Stimulated activated CD4-positive, alpha-beta T cell treated with anti-CD3 and anti-CD28 coated beads, Interleukin-1b, Interleukin-23, amount 100 ng/mL, for 4 hours (primary cell): ENCODE measurements around the gene MAEA.

Source experiments
- DNase-seq, 2 donors: peaks; one replicate each; pipeline ENCODE4 v3.0.0-alpha.2; 2020; ENCODE audit warnings: low read depth in 2 of 2

The MAEA gene

DNA sequence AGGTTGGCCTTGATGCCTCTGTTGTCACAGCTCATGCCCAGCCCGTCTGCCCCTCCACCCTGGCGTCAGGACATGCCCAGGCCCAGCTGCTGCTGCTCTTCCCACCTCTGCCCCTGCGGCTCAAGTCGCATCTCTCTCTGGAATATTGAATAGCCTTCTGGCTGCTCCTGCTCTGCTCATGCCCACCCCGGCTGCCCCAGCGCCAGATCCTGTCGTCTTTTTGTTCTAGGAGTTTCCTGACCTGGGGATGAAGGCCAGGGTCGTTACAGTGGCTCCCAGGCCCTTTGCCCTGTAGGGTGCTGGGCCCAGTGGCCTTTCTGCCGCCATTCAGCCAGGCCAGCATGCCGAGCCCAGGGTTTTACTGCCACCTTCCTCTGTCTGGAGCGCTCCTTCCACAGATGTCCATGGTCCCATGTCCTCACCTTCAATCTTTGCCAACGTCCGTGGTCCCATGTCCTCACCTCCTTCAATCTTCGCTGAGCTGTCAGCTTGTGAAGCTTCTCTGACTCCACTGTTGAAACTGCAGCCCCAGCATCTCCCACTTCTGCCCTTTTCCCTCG lies 9.7 kb downstream of the MAEA start:
- DNase-seq, result no peak

DNA sequence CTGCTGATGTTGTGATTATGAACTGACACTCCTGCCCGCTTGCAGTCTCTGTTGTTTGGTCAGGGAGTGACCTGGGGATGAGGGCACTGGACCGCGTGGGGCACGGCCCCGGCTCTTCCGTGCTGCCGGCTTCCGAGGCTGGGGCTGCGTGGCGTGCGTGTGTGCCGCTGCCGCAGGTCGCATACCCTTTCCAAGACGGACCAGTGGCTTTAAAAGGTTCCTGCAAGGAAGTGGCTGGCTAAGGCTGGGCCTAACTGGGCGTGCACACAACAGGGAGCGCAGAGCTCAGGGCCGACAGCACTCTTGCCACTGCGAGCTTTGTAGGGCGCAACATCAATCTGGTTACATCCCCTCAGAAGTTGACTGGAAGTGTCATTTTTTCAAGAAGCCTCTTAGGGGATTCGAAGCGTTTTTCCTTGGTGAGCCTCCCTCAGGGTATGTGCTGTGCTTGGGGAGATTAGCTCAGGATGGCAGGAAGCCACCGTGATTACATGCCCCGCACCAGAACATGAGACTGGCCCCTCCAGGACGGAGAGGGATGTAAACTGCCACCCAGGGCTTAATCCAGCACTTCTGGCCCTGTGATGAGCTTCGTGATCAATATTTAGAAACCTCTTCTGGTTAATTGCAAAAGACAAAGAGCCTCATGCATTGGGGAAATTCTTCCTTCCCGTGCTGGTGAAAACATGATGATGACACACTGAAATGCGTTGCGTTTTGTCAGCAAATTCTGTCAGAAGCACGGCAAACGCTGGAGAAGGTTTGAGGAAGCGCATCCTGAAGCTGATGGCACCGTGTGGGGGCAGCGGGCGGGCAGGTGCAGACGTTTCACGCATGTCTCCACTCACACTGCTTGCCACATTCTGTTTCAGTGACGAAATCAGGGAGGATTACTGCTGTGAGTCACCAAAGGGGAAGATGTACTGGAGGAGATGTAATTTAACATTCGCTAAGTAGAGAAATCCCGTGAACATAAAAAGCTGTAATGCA lies 11.1 kb downstream of the MAEA start:
- no peak for DNase-seq

DNA sequence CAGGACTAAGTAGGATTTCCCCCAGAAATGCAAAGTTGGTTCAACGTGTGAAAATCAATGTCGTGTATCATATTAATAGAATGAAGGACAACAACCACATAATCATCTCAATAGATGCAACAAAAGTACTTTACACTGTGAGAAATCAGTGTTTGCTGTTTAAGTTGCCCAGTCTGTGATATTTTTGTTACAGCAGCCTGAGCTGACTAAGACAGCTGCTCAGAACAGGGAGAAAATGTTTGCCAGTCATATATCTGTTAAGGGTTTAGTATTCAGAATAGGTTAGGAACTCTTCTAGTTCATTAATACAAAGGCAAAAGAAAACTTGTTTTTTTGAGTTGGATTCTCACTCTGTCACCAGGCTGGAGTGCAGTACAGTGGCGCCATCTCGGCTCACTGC lies 12.5 kb downstream of the MAEA start:
- DNase-seq, result no peak

DNA sequence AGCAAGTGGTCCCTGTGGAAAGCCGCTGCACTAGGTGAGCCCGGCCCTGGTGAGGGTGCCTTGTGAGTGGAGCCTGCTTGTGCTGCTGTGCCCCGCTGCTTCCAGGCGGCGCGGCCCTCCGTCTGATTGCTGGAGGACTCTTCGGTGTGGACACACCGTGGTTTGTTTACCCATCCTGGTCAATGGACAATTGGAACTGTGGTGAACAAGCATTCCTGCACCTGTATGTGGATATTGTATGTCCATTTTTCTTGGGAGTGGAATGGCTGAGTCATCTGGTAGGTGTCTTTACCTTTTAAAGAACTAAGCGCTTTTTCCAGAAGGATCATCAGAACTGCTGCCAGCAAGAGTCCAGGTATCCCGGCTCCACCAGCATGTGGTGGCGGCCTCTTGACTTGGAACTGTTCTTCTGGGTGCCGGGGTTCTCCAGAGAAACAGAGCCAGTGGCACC lies 15.6 kb downstream of the MAEA start:
- DNase-seq, result no peak

DNA sequence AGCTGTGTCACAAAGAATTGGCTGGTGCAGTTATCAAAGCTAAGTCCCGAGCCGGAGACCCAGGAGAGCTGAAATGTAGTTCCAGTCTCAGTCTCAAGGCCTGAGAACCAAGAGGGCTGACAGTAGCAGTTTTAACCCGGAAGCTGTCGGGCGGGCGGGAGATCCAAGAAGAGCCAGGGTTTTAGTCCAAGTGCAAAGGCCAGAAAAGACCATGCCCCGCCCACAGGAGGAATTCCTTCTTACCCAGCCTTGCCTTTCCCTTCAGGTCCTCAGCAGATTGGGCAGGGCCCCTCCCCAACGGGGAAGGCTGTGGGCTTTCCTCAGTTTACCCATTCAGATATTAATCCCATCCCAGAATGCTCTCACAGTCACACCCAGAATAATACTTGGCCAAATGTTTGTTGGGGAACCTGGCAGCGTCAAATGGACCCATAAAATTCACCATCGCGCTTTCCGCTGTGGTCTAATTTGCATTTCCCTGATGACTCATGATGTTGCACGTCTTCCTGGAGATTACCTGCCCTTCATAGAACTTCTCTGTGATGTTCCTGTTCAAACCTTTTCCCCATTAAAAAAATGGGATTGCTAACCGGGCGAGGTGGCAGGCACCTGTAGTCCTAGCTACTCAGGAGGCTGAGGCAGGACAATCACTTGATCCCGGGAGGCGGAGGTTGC lies 16.2 kb downstream of the MAEA start:
- DNase-seq, result no peak

DNA sequence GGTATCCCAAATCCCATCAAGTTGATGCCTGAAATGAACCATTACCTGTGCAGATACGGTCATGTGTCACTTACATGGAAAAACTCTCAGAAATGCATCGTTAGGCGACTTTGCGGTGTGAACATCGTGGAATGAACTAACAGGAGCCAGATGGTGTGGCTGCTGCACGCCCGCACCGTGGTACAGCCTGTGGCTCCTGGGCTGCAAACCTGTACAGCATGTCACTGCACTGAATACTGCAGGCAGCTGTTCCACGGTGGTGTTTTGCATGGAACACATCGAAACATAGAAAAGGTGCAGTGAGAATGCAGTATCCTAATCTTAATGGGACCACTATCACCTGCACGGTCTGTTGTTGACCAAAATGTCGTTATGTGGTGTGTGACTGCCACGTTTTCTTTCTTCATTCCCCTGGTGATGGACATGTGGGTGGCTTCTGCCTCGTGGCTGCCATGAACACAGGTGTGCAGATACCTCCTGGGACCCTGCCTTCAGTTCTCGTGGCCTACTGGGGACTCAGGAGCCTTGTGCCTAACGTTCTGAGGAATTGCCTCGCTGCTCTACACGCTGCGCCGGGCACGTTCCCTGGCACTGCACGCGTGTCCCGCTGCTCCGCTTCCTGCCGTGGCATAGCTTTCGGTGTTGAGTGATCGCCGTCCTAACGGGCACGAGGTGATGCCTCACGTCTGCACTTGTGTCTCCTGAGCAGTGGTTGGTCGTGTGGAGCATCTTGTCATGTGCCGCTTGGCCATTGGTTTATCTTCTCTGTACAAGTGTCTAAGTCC lies 18.5 kb downstream of the MAEA start:
- DNase-seq, result no peak

DNA sequence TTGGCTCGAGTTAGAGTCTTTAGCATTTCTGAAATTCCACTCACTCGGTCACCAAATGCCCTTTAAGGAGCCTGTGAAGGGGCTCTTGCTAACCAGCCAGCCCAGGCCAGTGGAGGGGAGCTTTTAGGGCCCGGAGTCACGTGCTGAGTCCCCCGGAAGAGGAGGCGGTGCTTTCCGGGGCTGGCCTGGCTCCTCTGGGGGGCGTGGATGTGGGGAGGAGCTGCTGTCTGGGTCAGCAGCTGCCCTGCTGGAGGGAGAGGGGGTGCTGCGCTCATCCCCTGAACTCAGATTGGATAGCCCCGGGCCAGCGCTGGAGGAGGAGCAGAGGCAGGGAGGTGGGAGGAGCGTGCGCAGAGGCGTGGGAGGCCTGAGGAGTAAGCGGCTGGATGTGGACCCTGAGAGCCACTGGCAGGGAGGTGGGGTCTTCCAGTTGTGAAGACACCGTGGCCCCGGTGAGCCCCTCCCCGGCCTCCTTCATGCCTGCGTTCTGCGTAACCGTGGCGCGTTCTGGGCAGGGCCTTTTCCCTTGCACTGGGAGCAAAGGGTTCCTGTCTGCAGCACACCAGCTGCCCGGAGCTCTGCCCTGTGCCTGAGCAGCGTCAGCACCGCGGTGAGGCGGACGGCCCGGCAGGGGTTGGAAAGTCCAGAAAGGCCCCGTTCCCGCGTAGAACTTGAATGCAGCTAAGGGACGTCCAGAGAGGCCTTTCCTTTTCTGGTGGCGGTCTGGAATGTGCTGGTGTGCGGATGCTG lies 19.7 kb downstream of the MAEA start:
- peak; percentile 17 to 37 for DNase-seq

DNA sequence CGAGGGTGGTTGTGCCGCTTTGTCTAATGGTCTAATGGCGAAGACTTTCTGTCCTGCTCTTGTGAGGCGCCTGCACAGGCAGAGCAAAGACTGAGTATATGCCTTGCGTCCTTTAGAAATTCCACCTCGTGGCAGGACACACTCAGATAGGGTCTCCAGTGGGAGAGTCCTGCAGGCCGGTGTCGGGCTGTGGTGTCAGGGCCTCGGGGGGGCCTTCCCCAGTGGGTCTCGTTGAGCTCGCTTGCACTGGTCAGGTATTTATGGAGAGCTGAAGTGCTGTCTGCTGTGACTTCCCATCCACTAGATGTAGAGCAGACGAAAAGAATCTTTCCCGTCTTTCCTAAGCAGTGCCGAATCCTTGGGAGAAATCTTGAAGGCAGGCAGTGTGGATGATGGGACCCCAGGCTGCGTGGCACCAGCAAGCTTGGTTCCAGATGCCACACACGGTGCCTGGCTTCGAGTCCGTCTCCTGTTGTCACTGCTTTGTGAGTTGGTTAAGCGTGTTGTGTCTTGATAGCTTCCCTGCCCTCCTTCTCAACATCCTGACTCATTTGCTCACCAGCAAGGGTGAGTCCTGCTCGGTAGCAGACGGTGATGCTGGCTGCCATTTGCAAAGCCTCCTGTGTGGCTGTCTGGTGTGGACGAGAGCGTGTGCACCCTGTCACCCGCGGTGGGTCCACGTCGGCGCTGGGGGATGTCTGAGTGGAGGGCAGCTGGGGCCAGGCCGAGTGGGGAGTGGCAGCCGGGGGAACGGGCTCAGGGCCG lies 20.5 kb downstream of the MAEA start:
- no peak for DNase-seq

DNA sequence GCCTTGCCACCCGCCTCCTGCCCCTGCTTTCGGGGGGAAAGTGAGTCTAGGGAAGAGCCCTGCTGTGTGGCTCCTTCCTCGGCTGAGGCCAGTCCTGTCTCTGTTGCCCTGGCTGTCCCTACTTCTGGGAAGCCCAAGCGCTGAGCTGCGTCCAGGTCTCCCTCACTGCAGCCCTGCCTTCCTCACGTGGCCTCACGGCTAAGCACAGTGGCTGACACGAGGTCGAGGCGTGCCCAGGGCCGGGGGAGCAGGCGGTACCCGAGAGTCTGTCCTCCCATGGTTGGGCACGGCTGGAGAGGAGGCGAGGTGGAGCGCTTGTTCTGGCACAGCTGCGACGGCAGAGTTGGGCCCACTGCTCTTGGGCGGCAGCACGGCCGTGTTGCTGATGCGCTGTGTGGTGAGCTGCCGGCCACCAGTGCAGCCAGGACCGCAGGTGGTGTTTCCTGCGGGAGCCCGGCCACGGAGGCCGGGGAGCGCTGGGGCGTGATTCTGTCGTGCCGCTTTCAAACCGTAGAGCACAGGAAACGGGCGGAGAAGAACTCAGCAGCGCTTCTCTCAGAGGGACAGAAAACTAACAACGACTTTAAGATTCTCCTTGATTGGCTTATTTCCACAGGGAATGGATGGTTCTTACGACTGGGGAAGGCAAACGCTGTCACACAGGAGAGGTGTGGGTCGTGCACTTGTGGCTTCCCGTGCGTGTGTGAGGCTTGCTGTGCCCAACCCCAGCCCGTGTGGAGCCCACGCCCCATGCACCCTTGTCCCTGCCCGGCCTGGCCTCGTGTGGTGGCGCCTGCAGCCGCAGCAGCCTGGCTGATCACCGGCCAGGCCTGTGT lies 21.3 kb downstream of the MAEA start:
- DNase-seq, result no peak

DNA sequence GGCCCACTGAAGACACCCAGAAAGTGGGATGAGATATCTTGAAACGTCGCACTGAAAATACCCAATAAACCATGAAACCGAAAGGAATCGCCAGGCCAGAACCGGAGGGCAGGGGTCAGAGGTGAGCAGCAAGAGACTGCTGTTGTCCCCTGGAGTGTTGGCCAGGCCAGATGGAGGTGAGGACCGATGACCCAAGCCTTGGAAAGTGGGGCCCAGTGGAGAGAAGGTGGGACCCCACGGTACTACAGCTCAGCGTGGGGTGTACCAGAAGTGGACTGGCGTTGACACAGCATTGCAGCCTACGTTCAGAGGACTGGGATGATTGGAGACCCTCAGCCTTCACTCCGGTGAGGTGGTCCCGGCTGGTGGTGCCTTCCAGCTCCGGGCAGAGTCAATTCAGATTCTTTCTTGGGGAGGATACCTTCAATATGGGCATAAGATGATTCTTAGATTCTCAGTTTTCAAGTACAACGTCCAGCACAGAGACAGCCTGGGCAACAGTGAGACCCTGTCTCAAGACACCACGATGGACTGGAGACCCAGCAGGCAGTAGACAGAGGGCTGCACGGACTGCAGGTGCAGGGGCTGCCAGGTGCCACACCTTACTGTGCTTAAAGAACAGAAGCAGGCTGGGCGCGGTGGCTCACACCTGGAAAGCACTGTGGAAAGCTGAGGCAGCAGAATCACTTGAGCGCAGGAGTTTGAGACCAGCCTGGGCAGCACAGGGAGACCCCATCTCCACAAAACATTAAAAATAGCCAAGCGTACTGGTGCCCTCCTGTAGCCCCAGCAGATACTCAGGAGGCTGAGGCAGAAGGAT lies 23.3 kb downstream of the MAEA start:
- no peak for DNase-seq

DNA sequence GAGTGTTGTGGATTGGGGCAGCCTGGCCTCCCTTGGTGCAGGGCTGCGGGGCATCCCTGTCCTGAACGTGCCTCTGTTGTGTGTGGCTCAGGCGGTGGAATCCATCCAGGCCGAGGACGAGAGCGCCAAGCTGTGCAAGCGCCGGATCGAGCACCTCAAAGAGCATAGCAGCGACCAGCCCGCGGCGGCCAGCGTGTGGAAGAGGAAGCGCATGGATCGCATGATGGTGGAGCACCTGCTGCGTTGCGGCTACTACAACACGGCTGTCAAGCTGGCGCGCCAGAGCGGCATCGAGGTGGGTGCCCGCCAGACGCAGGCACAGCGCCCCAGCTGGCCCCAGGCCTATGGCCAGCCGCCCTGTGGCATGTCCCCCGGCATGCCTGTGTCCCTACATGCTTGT lies 25.6 kb downstream of the MAEA start:
- no peak for DNase-seq

DNA sequence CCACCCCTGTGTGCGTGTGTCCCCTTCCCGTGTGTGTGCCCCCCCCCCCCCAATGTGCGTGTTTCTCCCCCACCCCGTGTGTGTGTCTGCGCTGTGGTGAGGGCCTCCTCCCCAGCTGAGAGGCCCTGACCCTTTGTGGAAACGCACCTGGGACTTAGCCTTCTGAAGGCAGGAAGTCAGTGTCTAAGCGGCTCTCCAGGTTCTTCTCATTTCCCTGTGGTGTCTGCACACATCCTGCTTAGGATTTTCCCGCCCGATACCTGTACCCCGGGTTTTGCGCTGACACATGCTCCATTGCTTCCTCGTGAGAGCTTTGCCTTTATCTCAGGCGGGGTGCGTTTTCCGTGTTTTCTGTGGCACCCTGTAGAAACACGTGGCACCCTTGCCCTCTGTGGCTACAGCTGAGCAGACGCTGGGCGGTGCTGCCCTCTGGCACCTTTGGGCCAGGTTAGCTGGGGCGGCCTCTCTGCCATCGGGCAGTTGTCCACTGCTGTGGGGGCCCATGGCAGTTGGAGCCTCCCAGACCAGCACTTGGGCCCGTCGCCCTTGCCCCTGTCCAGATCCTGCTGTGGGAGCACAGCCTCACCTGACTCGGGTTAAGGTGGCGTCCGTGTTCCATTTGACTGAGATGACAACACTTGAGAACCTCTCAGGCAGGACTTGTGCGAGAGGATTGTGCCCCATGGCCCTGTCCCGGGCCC lies 26.3 kb downstream of the MAEA start:
- no peak for DNase-seq

DNA sequence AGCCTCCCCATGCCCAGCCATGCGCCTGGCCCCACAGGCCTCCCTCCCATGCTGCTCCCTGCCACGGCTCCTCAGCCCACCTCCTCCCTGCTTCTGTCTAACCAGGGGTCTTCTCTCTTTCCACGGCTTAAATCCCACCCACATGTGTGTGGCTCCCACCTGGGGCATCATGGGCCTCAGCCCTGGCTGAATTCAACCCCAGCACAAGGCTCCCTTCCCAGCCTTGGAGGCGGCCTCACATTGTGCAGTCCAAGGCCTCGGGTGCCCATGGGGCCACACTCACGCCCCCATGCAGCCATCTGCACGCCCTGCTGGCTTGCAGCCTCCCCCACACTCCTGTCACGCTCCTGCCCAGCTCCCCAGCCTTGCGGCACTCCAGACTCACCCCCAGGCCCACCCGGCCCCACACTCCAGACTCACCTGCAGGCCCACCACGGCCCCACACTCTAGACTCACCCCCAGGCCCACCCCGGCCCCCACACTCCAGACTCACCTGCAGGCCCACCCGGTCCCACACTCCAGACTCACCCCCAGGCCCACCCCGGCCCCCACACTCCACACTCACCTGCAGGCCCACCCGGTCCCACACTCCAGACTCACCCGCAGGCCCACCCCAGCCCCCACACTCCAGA lies 27.0 kb downstream of the MAEA start:
- no peak for DNase-seq

DNA sequence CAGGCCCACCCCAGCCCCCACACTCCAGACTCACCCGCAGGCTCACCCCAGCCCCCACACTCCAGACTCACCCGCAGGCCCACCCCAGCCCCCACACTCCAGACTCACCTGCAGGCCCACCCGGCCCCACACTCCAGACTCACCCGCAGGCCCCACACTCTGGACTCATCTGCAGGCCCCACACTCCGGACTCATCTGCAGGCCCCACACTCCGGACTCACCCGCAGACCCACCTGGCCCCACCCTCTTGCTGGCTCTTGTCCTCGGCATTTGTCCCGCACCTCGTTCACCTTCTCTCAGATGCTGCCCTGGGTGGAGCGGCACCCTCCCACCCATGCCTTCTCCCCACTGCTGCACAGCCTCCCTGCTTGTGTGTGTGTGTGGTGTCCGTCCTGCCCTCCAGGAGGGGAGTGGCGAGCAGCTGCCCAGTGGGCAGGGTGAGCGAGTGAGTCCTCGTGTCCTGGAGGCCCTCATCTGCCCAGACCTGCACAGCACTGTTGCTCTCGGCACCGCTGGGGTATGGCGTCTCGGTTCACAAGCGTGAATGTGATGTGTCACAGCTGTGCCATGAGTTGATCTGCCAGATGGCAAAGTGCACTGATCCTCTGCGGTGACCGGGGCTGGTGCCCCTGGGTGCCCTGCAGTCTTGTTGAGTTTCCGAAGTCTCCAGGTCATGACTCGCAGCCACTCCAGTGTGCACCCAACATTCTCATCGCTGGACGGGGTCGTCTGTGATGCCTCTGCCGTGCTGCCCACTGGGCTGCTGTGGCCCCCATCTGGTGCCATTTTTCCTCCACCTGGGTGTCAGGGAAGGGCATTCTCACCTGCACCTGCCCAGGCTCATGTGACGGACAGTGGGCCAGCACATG lies 27.7 kb downstream of the MAEA start:
- DNase-seq, result no peak

DNA sequence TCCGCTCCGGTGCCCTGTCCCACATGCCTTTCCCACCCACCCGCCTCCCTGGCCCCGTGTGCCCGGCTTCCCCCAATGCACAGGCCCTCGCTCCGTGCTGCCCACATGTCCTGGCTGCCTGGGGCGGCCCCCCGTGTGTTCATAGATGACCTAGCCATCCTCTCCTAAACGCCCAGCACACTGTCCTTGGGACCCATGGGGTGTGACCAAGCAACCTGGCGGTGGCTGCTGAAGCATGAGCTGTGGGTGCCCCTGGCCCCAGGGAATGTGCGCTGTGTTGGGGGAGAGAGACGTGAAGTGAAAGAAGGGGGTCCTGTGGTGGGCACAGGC lies 28.3 kb downstream of the MAEA start:
- no peak for DNase-seq

DNA sequence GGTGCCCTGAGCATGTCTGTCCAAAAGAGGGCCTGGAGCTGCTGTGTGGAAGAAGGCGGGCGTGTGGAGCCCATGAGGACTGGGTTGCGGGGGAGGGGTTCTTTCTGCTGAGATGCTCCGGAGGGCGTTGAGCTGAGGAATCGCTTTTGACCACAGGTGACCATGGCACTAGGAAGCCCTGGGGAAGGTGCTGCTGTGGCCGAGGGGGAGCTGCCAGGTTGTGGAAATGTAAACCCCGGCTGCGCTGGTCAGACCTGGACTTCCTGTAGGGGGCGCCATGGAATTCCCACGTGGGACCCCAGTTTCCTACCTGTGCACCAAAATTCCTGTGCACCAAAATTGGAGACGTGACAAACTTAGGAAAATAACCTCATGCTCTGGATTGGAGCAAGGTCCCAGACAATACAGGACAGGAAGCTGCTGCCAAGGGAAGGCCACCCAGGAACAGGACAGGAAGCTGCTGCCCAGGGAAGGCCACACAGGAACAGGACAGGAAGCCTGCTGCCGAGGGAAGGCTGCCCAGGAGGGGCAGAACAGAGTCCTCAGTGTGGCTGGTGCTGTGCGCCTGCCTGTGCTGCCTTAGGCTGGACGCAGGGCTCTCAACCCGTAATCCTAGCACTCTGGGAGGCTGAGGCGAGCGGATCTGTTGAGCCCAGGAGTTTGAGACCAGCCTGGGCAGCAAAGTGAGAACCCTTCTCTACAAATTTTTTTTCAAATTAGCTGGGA lies 29.0 kb downstream of the MAEA start:
- DNase-seq, result no peak
